Suprapubic skin (tissue), 4 donors: ENCODE measurements around the gene SYNJ2.

Source experiments
- POLR2A ChIP-seq, 2 donors: fragments of 450-650 bp; IDR thresholded peaks; one replicate each; pipeline ENCODE4 v1.6.1; 2017; ENCODE audit warnings: antibody characterized with exemption in 2 of 2, mild to moderate bottlenecking in 2 of 2, moderate library complexity in 2 of 2
- POLR2AphosphoS5 ChIP-seq, 3 donors: sonication (generic); formaldehyde crosslinking; IDR thresholded peaks; one replicate each; pipeline ENCODE4 v1.6.1; 2017; ENCODE audit warnings: antibody characterized with exemption in 3 of 3
- TF ChIP-seq, protein P1 (sequence below), 2 donors: fragments of 200-600 bp in 1 of 2; fragments of 450-650 bp in 1 of 2; sonication (generic) in 1 of 2; IDR thresholded peaks; one replicate each; pipeline ENCODE4 v1.5.1; 2016 to 2019; ENCODE audit warnings: antibody characterized with exemption in 2 of 2, mild to moderate bottlenecking in 1 of 2, moderate library complexity in 1 of 2

DNA sequence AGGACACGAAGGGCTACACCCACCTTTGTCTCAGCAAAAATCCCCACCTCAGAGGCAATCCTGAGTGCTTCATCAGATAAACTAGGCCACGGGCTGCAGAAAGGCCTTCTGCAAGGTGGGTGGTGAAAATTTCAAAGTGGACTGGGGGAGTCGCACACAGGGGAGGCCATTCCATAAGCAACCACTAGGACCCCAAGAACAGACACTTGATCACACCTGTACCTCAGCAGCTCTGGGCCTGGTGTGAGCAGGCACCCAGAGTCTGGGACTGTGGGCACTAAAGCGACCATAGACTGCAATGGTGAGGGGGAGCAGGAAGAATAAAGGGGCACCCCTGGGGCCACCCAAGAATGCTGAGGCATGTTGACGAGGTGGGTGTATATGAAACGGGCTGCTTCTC is 133.8 kb downstream of the SYNJ2 start:
- TF ChIP-seq POLR2AphosphoS5 (IDR thresholded peaks at IDR 0.05): no peak
- TF ChIP-seq, protein P1, sequence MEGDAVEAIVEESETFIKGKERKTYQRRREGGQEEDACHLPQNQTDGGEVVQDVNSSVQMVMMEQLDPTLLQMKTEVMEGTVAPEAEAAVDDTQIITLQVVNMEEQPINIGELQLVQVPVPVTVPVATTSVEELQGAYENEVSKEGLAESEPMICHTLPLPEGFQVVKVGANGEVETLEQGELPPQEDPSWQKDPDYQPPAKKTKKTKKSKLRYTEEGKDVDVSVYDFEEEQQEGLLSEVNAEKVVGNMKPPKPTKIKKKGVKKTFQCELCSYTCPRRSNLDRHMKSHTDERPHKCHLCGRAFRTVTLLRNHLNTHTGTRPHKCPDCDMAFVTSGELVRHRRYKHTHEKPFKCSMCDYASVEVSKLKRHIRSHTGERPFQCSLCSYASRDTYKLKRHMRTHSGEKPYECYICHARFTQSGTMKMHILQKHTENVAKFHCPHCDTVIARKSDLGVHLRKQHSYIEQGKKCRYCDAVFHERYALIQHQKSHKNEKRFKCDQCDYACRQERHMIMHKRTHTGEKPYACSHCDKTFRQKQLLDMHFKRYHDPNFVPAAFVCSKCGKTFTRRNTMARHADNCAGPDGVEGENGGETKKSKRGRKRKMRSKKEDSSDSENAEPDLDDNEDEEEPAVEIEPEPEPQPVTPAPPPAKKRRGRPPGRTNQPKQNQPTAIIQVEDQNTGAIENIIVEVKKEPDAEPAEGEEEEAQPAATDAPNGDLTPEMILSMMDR (IDR thresholded peaks at IDR 0.05): no peak
- no peak for TF ChIP-seq POLR2A (IDR thresholded peaks at IDR 0.05)
